Hematopoietic multipotent progenitor cell treated with erythropoietin and hydrocortisone succinate and interleukin-3 and kit ligand, for 15 days (in vitro differentiated cells): ENCODE measurements around the gene TLN1.

Source experiments
- DNase-seq: peaks from one replicate; pipeline ENCODE4 v3.0.0-alpha.2; 2015; ENCODE audit warnings: low spot score

TLN1 gene

GRCh38 chr9:35750256-35750531 lies 18.2 kb upstream of the TLN1 start:
- no peak for DNase-seq

GRCh38 chr9:35749515-35750255 lies 17.7 kb upstream of the TLN1 start:
- DNase-seq: no peak

- DNase-seq: peak; percentile 71
Measured at GRCh38 chr9:35748858-35749514, 17.0 kb upstream of the TLN1 start, which contains the start of the genes GBA2 and RGP1. TSS of gene GBA2 (minus strand) at chr9:35749228. CDS start at chr9:35748704, 524 bp downstream. TSS of gene RGP1 (plus strand) at chr9:35749287. CDS start at chr9:35749756, 469 bp downstream.

GRCh38 chr9:35748242-35748857 lies 16.4 kb upstream of the TLN1 start:
- DNase-seq: peak; percentile 22

GRCh38 chr9:35746583-35746982 lies 14.6 kb upstream of the TLN1 start:
- no peak for DNase-seq

GRCh38 chr9:35745569-35745968 lies 13.6 kb upstream of the TLN1 start:
- DNase-seq: no peak

- DNase-seq: no peak
Measured at GRCh38 chr9:35743880-35744518, 12.0 kb upstream of the TLN1 start.

GRCh38 chr9:35743452-35743851 lies 11.5 kb upstream of the TLN1 start:
- no peak for DNase-seq

GRCh38 chr9:35741740-35742139 lies 9.7 kb upstream of the TLN1 start:
- no peak for DNase-seq

GRCh38 chr9:35740243-35740642 lies 8.2 kb upstream of the TLN1 start:
- DNase-seq: no peak

- no peak for DNase-seq
Measured at GRCh38 chr9:35738924-35739323, 6.9 kb upstream of the TLN1 start.

- no peak for DNase-seq
Measured at GRCh38 chr9:35738186-35738585, 6.2 kb upstream of the TLN1 start.

- DNase-seq: no peak
Measured at GRCh38 chr9:35737143-35737542, 5.1 kb upstream of the TLN1 start.

- peak; percentile 78 for DNase-seq
Measured at GRCh38 chr9:35736201-35736633, 4.2 kb upstream of the TLN1 start.

- no peak for DNase-seq
Measured at GRCh38 chr9:35734096-35734495, 2.1 kb upstream of the TLN1 start.

GRCh38 chr9:35732800-35733541 lies 976 bp upstream of the TLN1 start:
- DNase-seq: no peak

- peak; percentile 52 for DNase-seq
Measured at GRCh38 chr9:35731415-35732184, 395 bp downstream of the TLN1 start.

- DNase-seq: no peak
Measured at GRCh38 chr9:35730486-35730854, 1.5 kb downstream of the TLN1 start.

GRCh38 chr9:35729700-35730485 lies 2.1 kb downstream of the TLN1 start:
- DNase-seq: peak; percentile 69

GRCh38 chr9:35729101-35729500 lies 2.9 kb downstream of the TLN1 start:
- no peak for DNase-seq
